Gastroesophageal sphincter (tissue), 4 donors: ENCODE measurements around the gene ATP11B. TPM values are rescaled to one million over a fixed set of nuclear protein-coding genes. Genes with fewer than 3 reads are reported as not detected.
"Not testable (repeated sequence)": the region's sequence is repeated elsewhere in the genome, so short reads cannot be mapped to it uniquely, and the experiment has no call there.

Experiments
- ATAC-seq: fragments of 150-250 bp; one replicate; pipeline ENCODE4 v1.9.1; 2016; ENCODE audit warnings: mild to moderate bottlenecking, moderate library complexity
- H3K27ac ChIP-seq, 4 donors: fragments of 200-600 bp; sonication (generic) in 3 of 4; 1 replicate in 3 of 4; 2 replicates in 1 of 4; pipeline ENCODE4 v1.5.1; 2016 to 2019
- H3K27me3 ChIP-seq: fragments of 200-600 bp; sonication (generic); one replicate; pipeline ENCODE4 v1.5.1; 2019
- H3K36me3 ChIP-seq, 2 donors: fragments of 200-600 bp; sonication (generic); one replicate each; pipeline ENCODE4 v1.5.1; 2019; ENCODE audit warnings: control low read depth in 1 of 2
- H3K4me1 ChIP-seq, 3 donors: fragments of 200-600 bp; sonication (generic); 1 replicate in 2 of 3; 2 replicates in 1 of 3; pipeline ENCODE4 v1.5.1; 2016 to 2019; ENCODE audit warnings: control low read depth in 2 of 3
- H3K4me3 ChIP-seq, 2 donors: fragments of 200-600 bp; sonication (generic); one replicate each; pipeline ENCODE4 v1.5.1; 2019; ENCODE audit warnings: mild to moderate bottlenecking in 1 of 2, moderate library complexity in 1 of 2
- H3K9me3 ChIP-seq, 3 donors: fragments of 200-600 bp; sonication (generic); one replicate each; pipeline ENCODE4 v1.5.1; 2017 to 2019; ENCODE audit warnings: control low read depth in 2 of 3
- CTCF ChIP-seq, 4 experiments: fragments of 200-600 bp in 2 of 4; fragments of 450-650 bp in 2 of 4; sonication (generic) in 1 of 4; IDR thresholded peaks; one replicate each; pipeline ENCODE4 v1.5.1; 2017 to 2019; ENCODE audit warnings: antibody characterized with exemption in 4 of 4, mild to moderate bottlenecking in 2 of 4, moderate library complexity in 2 of 4
- EP300 ChIP-seq: sonication (generic); formaldehyde crosslinking; IDR thresholded peaks from one replicate; pipeline ENCODE4 v1.6.1; 2017; ENCODE audit warnings: antibody characterized with exemption, mild to moderate bottlenecking
- POLR2A ChIP-seq, 2 donors: fragments of 450-650 bp; IDR thresholded peaks; one replicate each; pipeline ENCODE4 v1.6.1; 2017; ENCODE audit warnings: antibody characterized with exemption in 2 of 2, mild to moderate bottlenecking in 2 of 2, moderate library complexity in 1 of 2
- POLR2AphosphoS5 ChIP-seq: sonication (generic); formaldehyde crosslinking; IDR thresholded peaks from one replicate; pipeline ENCODE4 v1.6.1; 2017; ENCODE audit warnings: antibody characterized with exemption
- WGBS, 2 donors: methylation state at CpG; one replicate each; pipeline ENCODE4 v1.1.5; 2018; ENCODE audit warnings: low coverage in 1 of 2; 5-methylcytosine and 5-hydroxymethylcytosine counted together
- total RNA-seq, 4 donors: library from RNA; depleted of rRNA; stranded (reverse); fragments of >200 nt; gene quantifications; one replicate each; pipeline ENCODE4 v1.1.0, GENCODE V29; 2016

ATP11B gene
- total RNA-seq, 4 donors from 2014 or later = 53.8 to 70.7 (median 58.6) TPM

- H3K36me3 ChIP-seq = no peaks in the 10 kb centered on the region
- no peak overlapping the region for H3K27ac ChIP-seq
- peaks cover 0 to 42% (median 11%) of the 10 kb centered on the region in 3 donors for H3K4me1 ChIP-seq
- 20 to 72% methylated on average over 1 to 4 of the region's 4 CpGs for WGBS, 2 donors
- TF ChIP-seq POLR2A (IDR thresholded peaks at IDR 0.05) (no peak), CTCF (IDR thresholded peaks at IDR 0.05) (no peak), EP300 (no peak), POLR2AphosphoS5 (no peak)
- no peak overlapping the region for H3K4me3 ChIP-seq
- ATAC-seq = no peak
- no peaks in the 10 kb centered on the region for H3K27me3 ChIP-seq
- H3K9me3 ChIP-seq = no peaks in the 10 kb centered on the region
Observed at GRCh38 chr3:182814419-182815062, 21.2 kb downstream of the ATP11B start.

- no peak for TF ChIP-seq CTCF (IDR thresholded peaks at IDR 0.05)
- TF ChIP-seq POLR2A (IDR thresholded peaks at IDR 0.05) = no peak
- no peak for TF ChIP-seq EP300
- TF ChIP-seq POLR2AphosphoS5 = no peak
- H3K36me3 ChIP-seq = peaks cover 0 to 10% of the 10 kb centered on the region in 2 donors
- H3K27ac ChIP-seq = no peak overlapping the region
- H3K9me3 ChIP-seq = no peaks in the 10 kb centered on the region
- WGBS, 2 donors = 36 to 39% methylated on average over 1 of the region's 1 CpG
- H3K27me3 ChIP-seq = no peaks in the 10 kb centered on the region
- no peak overlapping the region for H3K4me3 ChIP-seq
- no peak for ATAC-seq
- H3K4me1 ChIP-seq = peaks cover 0 to 34% (median 10%) of the 10 kb centered on the region in 3 donors
Observed at GRCh38 chr3:182816181-182816580, 22.9 kb downstream of the ATP11B start.

- WGBS, 2 donors = 56 to 80% methylated on average over 3 to 4 of the region's 4 CpGs
- TF ChIP-seq POLR2AphosphoS5 (no peak), CTCF (IDR thresholded peaks at IDR 0.05) (no peak), POLR2A (IDR thresholded peaks at IDR 0.05) (no peak), EP300 (no peak)
Observed at GRCh38 chr3:182818296-182818978, 25.1 kb downstream of the ATP11B start.

GRCh38 chr3:182821221-182821981, 28.1 kb downstream of the ATP11B start:
- peaks cover 0 to 17% (median 0%) of the 10 kb centered on the region in 3 donors for H3K4me1 ChIP-seq
- H3K36me3 ChIP-seq = peaks cover 0 to 23% of the 10 kb centered on the region in 2 donors
- WGBS, 2 donors = 82 to 89% methylated on average over 4 of the region's 4 CpGs
- H3K27me3 ChIP-seq = no peaks in the 10 kb centered on the region
- H3K27ac ChIP-seq = no peak overlapping the region
- H3K4me3 ChIP-seq = no peak overlapping the region
- TF ChIP-seq CTCF (IDR thresholded peaks at IDR 0.05) (no peak), POLR2AphosphoS5 (no peak), EP300 (no peak), POLR2A (IDR thresholded peaks at IDR 0.05) (no peak)
- no peaks in the 10 kb centered on the region for H3K9me3 ChIP-seq
- ATAC-seq = no peak

More at GRCh38 chr3:182818296-182818978, 25.1 kb downstream of the ATP11B start:
- ATAC-seq = no peak
- H3K9me3 ChIP-seq = no peaks in the 10 kb centered on the region
- no peak overlapping the region for H3K27ac ChIP-seq
- peaks cover 0 to 23% of the 10 kb centered on the region in 2 donors for H3K36me3 ChIP-seq
- no peak overlapping the region for H3K4me3 ChIP-seq
- H3K4me1 ChIP-seq = peaks cover 0 to 31% (median 9%) of the 10 kb centered on the region in 3 donors
- H3K27me3 ChIP-seq = no peaks in the 10 kb centered on the region

- 90 to 94% methylated on average over 4 to 5 of the region's 5 CpGs for WGBS, 2 donors
- not testable (repeated sequence) for H3K27ac ChIP-seq, ATAC-seq, H3K9me3 ChIP-seq, H3K27me3 ChIP-seq, H3K4me3 ChIP-seq
- H3K4me1 ChIP-seq = peaks cover 0 to 15% (median 0%) of the 10 kb centered on the region in 3 donors
- peaks cover 0 to 23% of the 10 kb centered on the region in 2 donors for H3K36me3 ChIP-seq
Observed at GRCh38 chr3:182822260-182822659, 29.0 kb downstream of the ATP11B start.
